IMR-90 (cell line): Measurements from ENCODE around the gene VDAC1.

Experiments used
- BHLHE40 ChIP-seq: fragments of 150-350 bp; IDR thresholded peaks from 2 replicates; pipeline ENCODE4 v1.6.1; 2016; ENCODE audit warnings: mild to moderate bottlenecking, low read depth, low read length
- CEBPB ChIP-seq: IDR thresholded peaks from 2 replicates; pipeline ENCODE4 v1.6.1; 2012; ENCODE audit warnings: low read depth, low read length, improper control_type of control experiment
- CTCF ChIP-seq: conservative IDR thresholded peaks from 2 replicates; pipeline ENCODE4 v1.5.1; 2012; ENCODE audit warnings: mild to moderate bottlenecking, low read depth, low read length, improper control_type of control experiment
- ELK1 ChIP-seq: fragments of 150-350 bp; IDR thresholded peaks from 2 replicates; pipeline ENCODE4 v1.6.1; 2016; ENCODE audit warnings: low read depth, mild to moderate bottlenecking, low read length, moderate library complexity, borderline replicate concordance
- MAFK ChIP-seq: IDR thresholded peaks from 2 replicates; pipeline ENCODE4 v1.6.1; 2012; ENCODE audit warnings: low read depth, low read length, improper control_type of control experiment
- MAZ ChIP-seq: IDR thresholded peaks from 2 replicates; pipeline ENCODE4 v1.6.1; 2012; ENCODE audit warnings: low read depth, mild to moderate bottlenecking, low read length, improper control_type of control experiment, moderate library complexity, borderline replicate concordance
- POLR2A ChIP-seq: IDR thresholded peaks from 2 replicates; pipeline ENCODE4 v1.6.1; 2012; ENCODE audit warnings: mild to moderate bottlenecking, low read depth, low read length
- RAD21 ChIP-seq: IDR thresholded peaks from 2 replicates; pipeline ENCODE4 v1.6.1; 2012; ENCODE audit warnings: low read length, improper control_type of control experiment
- RCOR1 ChIP-seq: IDR thresholded peaks from 2 replicates; pipeline ENCODE4 v1.6.1; 2012; ENCODE audit warnings: mild to moderate bottlenecking, low read length, improper control_type of control experiment; ENCODE audit not compliant: insufficient replicate concordance
- USF2 ChIP-seq: fragments of 150-350 bp; IDR thresholded peaks from 2 replicates; pipeline ENCODE4 v1.6.1; 2017; ENCODE audit warnings: mild to moderate bottlenecking, antibody characterized with exemption, low read length, low read depth

GRCh38 chr5:133959643-133960042, 45.1 kb downstream of the VDAC1 start:
- TF ChIP-seq CTCF = no peak
- no peak for TF ChIP-seq MAZ
- TF ChIP-seq USF2 = no peak
- no peak for TF ChIP-seq ELK1
- no peak for TF ChIP-seq POLR2A
- TF ChIP-seq RAD21 = no peak
- TF ChIP-seq BHLHE40 = no peak
- no peak for TF ChIP-seq MAFK
- no peak for TF ChIP-seq RCOR1
- TF ChIP-seq CEBPB = no peak
